Measurements from ENCODE around the gene AADACL3. TPM values are rescaled to one million over a fixed set of nuclear protein-coding genes. Genes with fewer than 3 reads are reported as not detected.

AADACL3 gene
- polyA plus RNA-seq, 1 of the 3 experiments (the other 2 are of a cell fraction): not detected

- Histone ChIP-seq H3K27me3 (ENCODE audit: insufficient read depth) (peaks cover 7% of the 10 kb centered on the region; the same call in 1 of the 2 replicates), H3K4me2 (no peak within 1 kb of the TSS), H3K36me3 (replicated peaks in 1 of 2; ENCODE audit: control insufficient read depth in 1 of 2, insufficient read depth in 2 of 2, low read length in 1 of 2) (no peaks in the 10 kb centered on the region), H3K79me2 (ENCODE audit: insufficient read depth) (no peaks in the 10 kb centered on the region), H3K4me1 (ENCODE audit: control insufficient read depth in 1 of 2, insufficient read depth in 2 of 2, low read depth in 1 of 2, low read length in 1 of 2) (no peaks in the 10 kb centered on the region), H3K27ac (ENCODE audit: low read depth in 2 of 2, low read length in 1 of 2) (no peak within 1 kb of the TSS), H3K4me3 (ENCODE audit: low read depth in 2 of 2, low read length in 1 of 2) (no peak within 1 kb of the TSS), H4K20me1 (ENCODE audit: insufficient read depth) (no peaks in the 10 kb centered on the region), H3K9me3 (no peaks in the 10 kb centered on the region), H2AFZ (ENCODE audit: low read depth) (no peak within 1 kb of the TSS), H3F3A (replicated peaks; ENCODE audit: insufficient read depth) (no peaks in the 10 kb centered on the region), H3K9ac (no peak within 1 kb of the TSS), H3K9me2 (no peaks in the 10 kb centered on the region)
- TF ChIP-seq YY1 (IDR thresholded peaks at IDR 0.05; ENCODE audit: low read depth) (no peak), REST (IDR thresholded peaks at IDR 0.05; ENCODE audit: low read depth, low read length) (no peak), CHD2 (IDR thresholded peaks at IDR 0.05; ENCODE audit: low read length, partially characterized antibody) (no peak), MEF2A (IDR thresholded peaks at IDR 0.05; ENCODE audit: borderline replicate concordance, low read depth) (no peak), TEAD4 (IDR thresholded peaks at IDR 0.05; ENCODE audit: borderline replicate concordance, insufficient read depth) (no peak), FOXM1 (IDR thresholded peaks at IDR 0.05; ENCODE audit: low read depth) (no peak), TAF1 (IDR thresholded peaks at IDR 0.05; ENCODE audit: borderline replicate concordance, low read depth, low read length) (no peak), SMC3 (IDR thresholded peaks at IDR 0.05; ENCODE audit: low read depth, low read length) (no peak), SIN3A (IDR thresholded peaks at IDR 0.05; ENCODE audit: borderline replicate concordance, low read depth, low read length) (no peak), IRF3 (IDR thresholded peaks at IDR 0.05; ENCODE audit: low read depth, low read length) (no peak), FOSL2 (IDR thresholded peaks at IDR 0.05; ENCODE audit: borderline replicate concordance, low read depth) (no peak)
- no peak for DNase-seq
- CTCF ChIA-PET: no interaction called here
- WGBS (ENCODE audit: low lambda C conversion rate): 2% methylated on average over 5 of the region's 5 CpGs
- POLR2A ChIA-PET: no interaction called here
Measured at GRCh38 chr1:12773438-12773837, 57.5 kb downstream of the AADACL3 start, which contains the start of gene PRAMEF12. Gene PRAMEF12 (plus strand): TSS chr1:12773738. CDS start chr1:12774868, 1,130 bp downstream.

GRCh38 chr1:12774801-12775345, 59.0 kb downstream of the AADACL3 start:
- Histone ChIP-seq H3K4me2 (no peak overlapping the region), H3F3A (replicated peaks; ENCODE audit: insufficient read depth) (no peaks in the 10 kb centered on the region), H3K36me3 (replicated peaks in 1 of 2; ENCODE audit: control insufficient read depth in 1 of 2, insufficient read depth in 2 of 2, low read length in 1 of 2) (no peaks in the 10 kb centered on the region), H2AFZ (ENCODE audit: low read depth) (no peak overlapping the region), H3K27ac (ENCODE audit: low read depth in 2 of 2, low read length in 1 of 2) (no peak overlapping the region), H4K20me1 (ENCODE audit: insufficient read depth) (no peaks in the 10 kb centered on the region), H3K9ac (no peak overlapping the region), H3K79me2 (ENCODE audit: insufficient read depth) (no peaks in the 10 kb centered on the region), H3K9me3 (no peaks in the 10 kb centered on the region), H3K4me3 (ENCODE audit: low read depth in 2 of 2, low read length in 1 of 2) (no peak overlapping the region), H3K27me3 (ENCODE audit: insufficient read depth) (peaks cover 7% of the 10 kb centered on the region; the same call in 1 of the 2 replicates), H3K4me1 (ENCODE audit: control insufficient read depth in 1 of 2, insufficient read depth in 2 of 2, low read depth in 1 of 2, low read length in 1 of 2) (no peaks in the 10 kb centered on the region), H3K9me2 (no peaks in the 10 kb centered on the region)
- POLR2A ChIA-PET: no interaction called here
- CTCF ChIA-PET: no interaction called here
- no peak for DNase-seq
- 3% methylated on average over 3 of the region's 5 CpGs for WGBS (ENCODE audit: low lambda C conversion rate)
- TF ChIP-seq PBX3 (IDR thresholded peaks at IDR 0.05) (no peak), IRF3 (IDR thresholded peaks at IDR 0.05; ENCODE audit: low read depth, low read length) (no peak), EZH2phosphoT487 (IDR thresholded peaks at IDR 0.05; ENCODE audit: borderline replicate concordance, low read depth) (no peak), RFX5 (IDR thresholded peaks at IDR 0.05; ENCODE audit: low read length) (no peak), NRF1 (IDR thresholded peaks at IDR 0.05; ENCODE audit: low read depth, low read length) (no peak), FOSL2 (IDR thresholded peaks at IDR 0.05; ENCODE audit: borderline replicate concordance, low read depth) (no peak), MEF2A (IDR thresholded peaks at IDR 0.05; ENCODE audit: borderline replicate concordance, low read depth) (no peak), SIN3A (IDR thresholded peaks at IDR 0.05; ENCODE audit: borderline replicate concordance, low read depth, low read length) (no peak)

All from SK-N-SH (cell line).